Stimulated activated CD4-positive, alpha-beta T cell treated with anti-CD3 and anti-CD28 coated beads, Interleukin-1b, Interleukin-23, amount 100 ng/mL, for 1 hour (primary cell): ENCODE data around the gene WASL.

Source experiments
- DNase-seq, 2 donors: peaks; one replicate each; pipeline ENCODE4 v3.0.0-alpha.2; 2020; ENCODE audit warnings: low read depth in 2 of 2

Gene WASL

GRCh38 chr7:123692471-123692877 lies 56.3 kb downstream of the WASL start:
- no peak for DNase-seq

GRCh38 chr7:123690550-123690949 lies 58.3 kb downstream of the WASL start:
- no peak for DNase-seq

- DNase-seq, result no peak
Observed at GRCh38 chr7:123689250-123689649, 59.6 kb downstream of the WASL start.

- DNase-seq, result no peak
Observed at GRCh38 chr7:123687727-123688126, 61.1 kb downstream of the WASL start.

GRCh38 chr7:123687161-123687560 lies 61.6 kb downstream of the WASL start:
- no peak for DNase-seq

GRCh38 chr7:123682690-123683089 lies 66.1 kb downstream of the WASL start:
- DNase-seq, result no peak

GRCh38 chr7:123681561-123681960 lies 67.2 kb downstream of the WASL start:
- DNase-seq, result no peak

GRCh38 chr7:123680580-123680979 lies 68.2 kb downstream of the WASL start:
- no peak for DNase-seq

- no peak for DNase-seq
Observed at GRCh38 chr7:123679614-123680013, 69.2 kb downstream of the WASL start.

- no peak for DNase-seq
Observed at GRCh38 chr7:123677061-123677715, 71.6 kb downstream of the WASL start.

- no peak for DNase-seq
Observed at GRCh38 chr7:123675181-123675473, 73.7 kb downstream of the WASL start.

- no peak for DNase-seq
Observed at GRCh38 chr7:123674399-123675180, 74.2 kb downstream of the WASL start.

- no peak for DNase-seq
Observed at GRCh38 chr7:123673752-123674398, 74.9 kb downstream of the WASL start.

GRCh38 chr7:123673137-123673732 lies 75.6 kb downstream of the WASL start:
- DNase-seq, result no peak

GRCh38 chr7:123669485-123669884 lies 79.3 kb downstream of the WASL start:
- no peak for DNase-seq

- no peak for DNase-seq
Observed at GRCh38 chr7:123666492-123666891, 82.3 kb downstream of the WASL start.

GRCh38 chr7:123665896-123666295 lies 82.9 kb downstream of the WASL start:
- no peak for DNase-seq

- no peak for DNase-seq
Observed at GRCh38 chr7:123665157-123665556, 83.6 kb downstream of the WASL start.

GRCh38 chr7:123663200-123663599 lies 85.6 kb downstream of the WASL start:
- DNase-seq, result no peak

GRCh38 chr7:123662755-123663154 lies 86.0 kb downstream of the WASL start:
- no peak for DNase-seq

- no peak for DNase-seq
Observed at GRCh38 chr7:123662293-123662692, 86.5 kb downstream of the WASL start.

GRCh38 chr7:123661765-123662164 lies 87.0 kb downstream of the WASL start:
- no peak for DNase-seq
